Ovary (tissue), 3 donors: ENCODE results near the gene PNMA8A.

Experiments used
- CTCF ChIP-seq, 3 donors: fragments of 450-650 bp in 2 of 3; fragments of 200-600 bp in 1 of 3; IDR thresholded peaks; one replicate each; pipeline versions ENCODE4 v1.5.1 to v1.8.0; 2016 to 2022; ENCODE audit warnings: antibody characterized with exemption in 3 of 3, mild to moderate bottlenecking in 1 of 3
- EP300 ChIP-seq: sonication (generic); formaldehyde crosslinking; IDR thresholded peaks from one replicate; pipeline ENCODE4 v1.6.1; 2017; ENCODE audit warnings: antibody characterized with exemption
- POLR2A ChIP-seq: fragments of 450-650 bp; IDR thresholded peaks from one replicate; pipeline ENCODE4 v1.6.1; 2017; ENCODE audit warnings: antibody characterized with exemption, mild to moderate bottlenecking, moderate library complexity
- donor health status: DM: no; HTN: no; CAD: no.

- TF ChIP-seq CTCF (IDR thresholded peaks at IDR 0.05) (no peak), EP300 (no peak), POLR2A (no peak)
These were observed 48.2 kb downstream of the PNMA8A start for GRCh38 chr19:46423188-46423587.
